Stimulated activated CD8-positive, alpha-beta memory T cell treated with anti-CD3 and anti-CD28 coated beads, Interleukin-15, amount 100 ng/mL, for 4 hours (primary cell): ENCODE results near the gene TRIM8.
"Not testable (repeated sequence)": the region's sequence is repeated elsewhere in the genome, so short reads cannot be mapped to it uniquely, and the experiment has no call there.

Source experiments
- DNase-seq, 2 donors: peaks; one replicate each; pipeline ENCODE4 v3.0.0-alpha.2; 2020; ENCODE audit warnings: low read depth in 2 of 2

TRIM8 gene

DNA sequence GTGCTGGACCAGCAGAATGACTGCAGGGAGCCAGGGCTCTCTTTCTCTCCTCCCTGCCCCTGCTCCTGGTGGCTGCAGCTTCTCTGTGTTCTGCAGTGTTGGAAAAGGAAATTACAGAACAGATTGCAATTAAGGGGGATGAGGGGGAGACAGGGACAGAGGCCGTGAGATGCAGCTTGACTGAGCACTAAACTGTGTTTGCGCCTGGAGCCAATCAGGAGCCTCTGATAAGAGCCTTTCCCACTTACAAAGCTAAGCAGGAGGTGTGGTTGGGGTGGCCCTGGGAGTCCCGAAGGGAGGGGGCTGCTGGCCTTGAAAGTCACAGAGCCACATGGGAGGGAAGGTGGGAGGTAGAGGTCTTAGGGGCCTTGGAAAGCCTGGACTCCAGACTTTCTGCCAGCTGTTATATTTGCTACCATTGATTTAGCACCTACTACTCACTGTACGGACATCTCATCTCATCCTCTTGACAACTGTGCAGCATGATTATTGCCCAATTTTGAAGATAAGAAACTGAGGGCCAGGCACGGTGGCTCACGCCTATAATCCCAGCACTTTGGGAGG is 26.7 kb downstream of the TRIM8 start:
- no peak for DNase-seq

DNA sequence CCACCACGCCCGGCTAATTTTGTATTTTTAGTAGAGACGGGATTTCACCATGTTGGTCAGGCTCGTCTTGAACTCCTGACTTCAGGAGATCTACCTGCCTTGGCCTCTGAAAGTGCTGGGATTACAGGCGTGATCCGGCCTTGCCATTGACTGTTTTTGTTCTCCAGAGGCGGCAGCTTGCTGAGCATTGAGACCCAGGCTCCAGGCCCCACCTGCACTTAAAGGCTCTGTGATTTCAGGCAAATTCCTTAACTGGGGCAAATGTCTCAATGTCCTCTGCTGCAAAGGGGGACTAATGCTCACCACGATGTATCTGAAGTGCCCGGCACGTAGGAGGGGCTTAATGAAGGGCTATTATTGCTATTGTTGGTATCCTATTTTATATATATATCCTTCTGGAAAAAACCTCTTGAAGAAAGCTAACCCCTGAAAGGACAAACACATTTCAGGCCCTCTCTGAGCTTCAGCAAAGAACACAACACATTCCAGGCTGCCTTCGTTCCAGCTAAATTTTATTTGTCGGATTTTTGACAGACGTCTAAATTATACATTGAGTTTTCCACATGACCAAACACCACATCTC is 29.0 kb downstream of the TRIM8 start:
- no peak for DNase-seq

DNA sequence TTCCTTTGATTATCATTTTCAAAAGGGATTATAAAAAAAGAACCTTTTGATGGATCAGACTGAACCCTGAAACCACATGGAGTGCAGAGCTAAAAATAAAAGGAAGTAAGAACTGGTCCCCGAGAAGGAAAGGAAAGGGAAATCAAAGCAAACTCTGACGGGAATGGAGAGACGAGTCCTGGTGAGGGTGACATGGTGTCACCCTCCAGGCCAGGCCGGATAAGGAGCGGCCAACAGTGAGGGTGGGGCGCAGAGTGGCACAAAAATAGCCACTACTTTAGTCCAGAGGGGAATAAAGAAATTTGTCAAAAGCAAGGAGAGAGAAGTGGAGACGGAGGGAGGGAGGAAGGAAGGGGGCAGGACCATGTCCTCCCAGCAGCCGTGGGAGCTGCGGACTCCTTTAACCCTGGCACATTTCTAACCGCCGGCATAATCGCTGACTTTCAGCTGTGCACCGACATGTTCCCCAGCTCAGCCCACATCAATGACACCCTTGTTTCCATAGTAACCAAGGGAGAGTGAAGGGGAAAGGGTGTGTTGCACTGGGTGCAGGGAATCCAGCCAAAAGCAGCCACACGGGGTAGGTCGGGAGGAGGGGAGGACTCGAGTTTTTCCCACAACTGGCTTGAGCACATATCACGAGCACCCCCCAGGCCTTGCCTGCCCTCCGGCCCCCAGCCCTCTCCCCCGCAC is 29.7 kb downstream of the TRIM8 start:
- DNase-seq: peak in 1 of 2 donors; percentile 47

DNA sequence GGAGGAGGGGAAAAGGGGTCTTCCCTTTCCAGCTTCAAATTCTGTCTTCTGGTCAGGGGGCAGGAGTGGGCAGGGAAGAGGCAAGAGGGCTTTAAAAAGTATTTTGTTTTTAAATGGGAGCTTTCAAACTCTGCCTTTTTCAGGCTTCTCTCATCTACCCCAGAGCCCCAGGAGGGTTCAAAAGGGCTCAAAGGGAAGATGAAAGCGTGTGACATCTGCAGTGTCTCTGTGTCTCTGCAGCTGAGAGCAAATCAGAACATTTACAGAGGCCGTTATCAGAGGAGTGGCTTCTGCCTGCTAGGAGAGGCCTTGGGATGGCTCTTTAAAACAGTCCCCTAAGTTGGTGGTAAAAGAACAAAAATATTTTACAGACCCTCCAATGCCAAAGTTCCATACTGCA is 30.3 kb downstream of the TRIM8 start:
- DNase-seq: no peak

DNA sequence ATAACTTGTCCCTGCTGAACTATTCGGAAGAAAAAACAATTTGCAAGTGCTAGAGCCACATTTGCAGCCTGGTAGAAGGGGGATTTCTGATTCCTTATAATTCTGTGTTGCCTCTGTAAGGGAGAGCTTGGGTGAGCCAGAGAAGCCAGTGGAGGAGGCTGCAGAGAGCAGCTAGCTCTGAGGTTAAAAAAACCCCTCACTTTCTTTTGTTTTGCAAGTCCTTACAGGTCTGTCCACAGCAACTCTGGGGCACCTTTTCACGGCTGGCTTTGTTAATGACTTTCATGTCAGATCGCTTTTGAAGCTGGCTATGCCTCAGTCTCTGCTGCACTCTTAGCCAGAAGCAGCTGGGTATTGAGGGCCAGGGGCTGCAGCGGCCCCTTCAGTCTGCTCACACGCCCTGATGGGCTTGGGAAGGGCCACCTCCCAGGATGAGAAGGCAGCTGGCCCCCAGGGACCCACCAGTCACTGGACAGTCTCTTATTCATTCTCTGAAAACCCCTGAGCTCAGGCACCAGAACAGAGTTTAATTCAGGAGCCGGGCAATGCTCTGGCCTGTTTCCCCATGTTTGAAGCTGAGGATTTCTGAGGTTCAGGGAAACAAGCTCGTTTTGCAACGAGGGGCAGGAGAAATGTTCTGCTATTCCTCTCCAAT is 30.9 kb downstream of the TRIM8 start:
- no peak for DNase-seq

DNA sequence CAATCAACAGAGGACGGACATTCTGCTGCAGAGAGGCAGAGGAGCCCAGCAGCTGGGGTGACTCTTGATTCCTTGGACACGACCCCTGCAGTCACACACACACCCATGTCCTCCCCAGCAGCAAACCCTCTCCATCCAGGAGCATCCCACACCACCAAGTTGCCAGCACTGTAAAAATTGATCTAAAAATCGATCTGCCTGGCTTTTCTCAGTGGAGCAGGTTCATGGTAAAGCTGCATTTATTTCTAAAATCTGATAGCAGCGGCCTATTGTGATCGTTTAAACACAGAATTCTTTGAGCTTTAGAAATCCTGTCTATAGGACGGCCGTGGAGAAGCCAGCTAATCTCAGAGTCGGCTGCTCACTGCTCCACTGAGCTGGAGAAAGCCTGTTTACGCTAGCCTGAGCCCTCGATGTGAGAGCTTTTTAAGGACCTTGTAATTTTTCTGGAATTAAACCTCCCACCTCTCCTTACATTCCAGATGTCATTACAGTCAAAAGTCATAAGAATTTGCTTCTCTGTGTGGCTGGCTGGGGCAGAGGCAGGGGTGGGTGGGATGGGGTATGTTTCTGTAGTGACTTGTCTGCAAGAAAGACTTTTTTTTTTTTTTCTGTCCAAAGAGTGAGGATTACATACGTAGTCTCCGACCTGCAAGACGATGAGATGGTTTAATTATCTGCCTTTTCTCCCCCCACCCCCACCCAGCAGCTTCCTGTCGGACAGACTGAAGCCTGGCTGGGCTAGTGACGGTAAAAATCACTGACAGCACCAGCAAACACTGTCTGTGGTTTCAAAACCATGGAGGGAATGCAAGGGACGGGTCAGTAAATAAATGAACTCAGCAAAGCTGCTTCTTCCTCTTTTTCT is 31.6 kb downstream of the TRIM8 start:
- DNase-seq: no peak

DNA sequence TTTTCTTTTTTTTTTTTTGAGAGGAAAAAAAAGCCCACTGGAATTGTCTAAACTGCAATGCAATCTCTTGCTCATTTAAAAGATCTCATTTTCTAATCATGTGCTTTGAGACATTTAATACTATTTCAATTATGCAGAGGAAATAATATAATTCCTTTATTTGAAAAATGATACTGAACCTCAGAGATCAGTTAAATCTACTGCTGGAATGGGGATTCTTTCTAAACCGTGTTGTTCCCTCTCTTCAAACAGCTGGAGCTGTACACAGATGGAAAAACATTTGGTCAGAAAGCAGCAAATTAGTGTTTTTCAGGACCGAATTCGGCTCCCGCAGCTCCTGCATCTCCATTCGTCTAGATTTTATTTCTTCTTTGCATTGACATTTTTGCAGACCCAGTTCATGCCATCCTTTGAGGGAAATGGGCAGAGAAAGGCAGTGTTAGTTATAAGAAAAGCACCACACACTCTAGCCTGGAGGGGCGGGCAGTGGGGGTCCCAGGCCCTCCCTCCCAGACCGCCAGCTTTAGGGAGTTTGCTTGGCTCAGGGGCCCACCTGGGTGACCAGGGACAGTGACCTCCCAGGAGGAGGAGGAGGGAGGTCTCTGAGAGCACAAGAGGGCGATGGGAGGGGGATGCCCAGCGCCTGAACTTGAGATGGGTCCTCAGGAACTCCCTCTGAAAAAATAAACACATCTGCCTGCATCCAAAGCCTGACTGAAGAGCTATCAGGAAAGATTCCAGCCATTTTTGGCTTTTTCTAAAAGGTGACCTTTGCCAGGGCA is 32.4 kb downstream of the TRIM8 start:
- DNase-seq: no peak

DNA sequence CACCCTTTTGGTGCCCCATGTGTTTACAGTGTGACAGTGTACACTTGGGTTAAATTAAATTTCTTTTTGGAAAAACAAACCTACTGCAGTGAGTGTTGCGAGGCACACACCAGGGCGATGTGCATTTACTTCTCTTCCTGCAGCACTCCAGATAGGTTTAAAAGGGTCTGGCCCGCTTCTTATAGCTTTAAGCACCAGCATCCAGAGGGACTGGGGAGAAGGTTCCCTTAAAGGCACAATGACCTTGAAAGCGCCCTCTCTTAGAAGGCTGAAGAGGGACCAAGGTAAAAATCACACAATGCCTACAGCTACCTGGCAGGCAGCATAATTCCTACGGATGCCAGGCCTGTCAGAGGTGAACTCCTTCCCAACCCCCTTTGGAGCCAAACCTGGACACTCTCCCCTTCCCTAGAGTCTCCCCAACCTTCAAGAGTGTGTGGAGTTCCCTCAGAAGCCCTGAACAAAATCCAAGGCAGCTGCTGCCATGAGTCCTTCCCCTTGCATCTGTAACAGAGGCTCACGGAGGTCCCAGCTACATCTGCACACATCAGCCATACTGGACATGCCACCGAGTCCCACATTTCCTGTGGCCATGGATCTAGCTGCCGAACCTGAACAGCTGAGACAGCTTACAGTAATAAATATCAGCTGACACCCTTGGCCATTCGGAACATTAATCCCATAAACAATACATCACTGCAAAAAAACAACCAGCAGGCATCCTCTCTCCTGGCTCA is 33.2 kb downstream of the TRIM8 start:
- no peak for DNase-seq

DNA sequence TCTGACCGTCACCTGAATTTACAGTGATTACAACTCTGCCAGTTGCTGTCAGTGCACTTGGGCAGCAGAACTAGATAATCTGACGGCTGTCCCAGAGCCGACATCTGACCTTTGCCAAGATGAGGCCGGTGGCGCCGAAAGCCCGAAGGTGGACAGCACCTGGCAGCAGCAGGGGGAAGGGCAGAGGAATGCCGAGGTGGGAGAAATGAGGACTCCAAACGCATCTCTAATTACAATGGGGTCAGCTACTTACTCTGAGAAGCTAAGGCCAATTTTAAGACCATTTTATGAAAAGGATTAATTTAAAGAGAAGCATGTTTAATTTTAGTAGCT is 33.8 kb downstream of the TRIM8 start:
- DNase-seq: no peak

DNA sequence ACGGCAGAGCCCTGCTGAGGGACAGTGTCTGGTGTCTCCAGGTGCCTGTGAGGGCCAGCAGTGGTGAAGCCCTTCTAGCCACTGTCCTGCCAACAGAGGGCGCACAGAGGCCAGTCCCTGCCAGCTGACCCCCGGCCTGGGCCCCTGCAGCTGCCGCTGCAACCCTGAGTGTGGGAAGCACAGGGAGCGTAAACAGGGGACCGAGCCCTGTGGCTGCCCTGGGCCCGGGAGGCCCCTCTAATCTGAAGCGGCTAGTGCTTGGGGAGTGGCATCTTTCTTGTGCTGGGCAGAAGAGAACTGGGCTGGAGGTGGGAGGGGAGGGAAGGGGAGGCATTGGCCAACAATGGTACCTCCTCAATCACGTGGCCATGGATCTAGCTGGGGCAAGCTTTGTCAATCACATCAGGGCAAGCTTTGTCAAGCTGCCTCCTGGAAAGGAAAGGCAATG is 34.6 kb downstream of the TRIM8 start:
- DNase-seq: no peak

DNA sequence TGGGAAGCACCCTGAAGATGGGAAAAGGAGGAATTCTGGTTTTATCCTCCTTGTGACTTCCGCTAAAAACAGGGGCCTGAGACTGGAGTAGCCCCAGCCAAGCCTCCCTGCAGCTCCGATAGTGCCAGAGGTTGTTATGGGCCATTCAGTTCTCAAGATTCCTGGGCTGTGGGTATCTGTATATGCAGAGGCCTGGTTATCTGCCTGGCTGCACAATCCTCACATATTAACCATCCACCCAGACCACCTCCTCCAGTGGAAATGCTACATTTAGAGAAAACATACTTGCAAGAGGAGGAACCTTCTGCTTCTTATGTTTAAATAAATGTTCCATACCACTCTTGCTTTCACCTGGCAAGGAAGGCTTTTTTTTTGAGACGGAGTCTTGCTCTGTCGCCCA is 35.3 kb downstream of the TRIM8 start:
- DNase-seq: no peak

DNA sequence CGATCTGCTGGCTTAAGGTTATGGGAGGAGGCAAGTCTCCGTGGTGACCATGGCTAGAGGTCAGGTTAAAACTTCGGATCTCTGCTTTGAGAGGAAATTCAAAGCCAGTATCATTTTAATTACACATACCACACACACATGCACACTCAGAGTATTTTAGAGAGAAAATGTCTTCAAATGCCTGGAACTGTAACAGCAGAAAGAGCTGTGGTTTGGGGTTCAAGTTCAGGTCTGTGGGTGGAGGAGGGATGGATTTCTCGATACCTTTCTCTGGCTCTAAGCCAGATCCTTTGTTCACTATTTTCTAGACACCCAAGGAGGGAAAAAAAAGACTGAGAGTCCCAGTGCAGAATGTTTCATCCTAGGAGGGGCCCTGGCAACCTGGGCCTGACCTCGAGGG is 37.4 kb downstream of the TRIM8 start:
- no peak for DNase-seq

DNA sequence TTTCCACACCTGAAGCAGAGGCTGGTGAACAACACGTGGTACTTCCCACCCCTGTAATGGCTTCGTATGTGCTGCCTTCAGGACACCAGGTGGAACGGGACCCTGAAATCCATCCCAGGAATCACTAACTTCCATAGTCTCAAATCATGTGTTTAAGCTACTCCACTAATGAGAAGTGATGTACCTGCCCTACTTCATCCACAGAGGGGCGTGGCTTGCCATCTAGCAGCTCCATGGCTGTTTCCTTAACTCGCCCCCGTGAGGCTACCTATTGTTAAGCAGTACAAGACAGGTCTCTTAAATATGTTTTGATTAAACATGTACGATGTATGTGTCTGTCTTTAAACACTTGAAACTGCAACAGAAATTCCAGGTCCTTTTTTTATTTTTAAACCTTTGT is 38.1 kb downstream of the TRIM8 start:
- DNase-seq: no peak

DNA sequence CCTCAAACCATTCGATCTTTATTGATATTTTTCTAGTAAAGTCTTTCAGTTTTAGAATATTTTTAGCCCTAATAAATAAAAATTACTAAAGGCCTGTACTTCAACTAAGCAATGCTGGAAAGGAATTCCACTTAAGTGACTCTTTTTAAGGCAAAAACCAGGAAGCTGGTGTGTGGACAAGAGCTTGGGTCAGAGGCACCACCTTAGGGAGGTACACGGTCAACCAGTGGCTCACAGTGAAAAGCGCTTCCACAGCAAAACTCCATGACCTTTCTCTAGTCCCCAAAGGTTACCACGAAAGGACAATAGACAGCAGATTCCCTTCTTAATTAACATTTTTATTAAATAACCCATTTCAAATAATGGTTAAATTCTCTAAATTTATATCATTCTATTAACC is 38.7 kb downstream of the TRIM8 start:
- no peak for DNase-seq

DNA sequence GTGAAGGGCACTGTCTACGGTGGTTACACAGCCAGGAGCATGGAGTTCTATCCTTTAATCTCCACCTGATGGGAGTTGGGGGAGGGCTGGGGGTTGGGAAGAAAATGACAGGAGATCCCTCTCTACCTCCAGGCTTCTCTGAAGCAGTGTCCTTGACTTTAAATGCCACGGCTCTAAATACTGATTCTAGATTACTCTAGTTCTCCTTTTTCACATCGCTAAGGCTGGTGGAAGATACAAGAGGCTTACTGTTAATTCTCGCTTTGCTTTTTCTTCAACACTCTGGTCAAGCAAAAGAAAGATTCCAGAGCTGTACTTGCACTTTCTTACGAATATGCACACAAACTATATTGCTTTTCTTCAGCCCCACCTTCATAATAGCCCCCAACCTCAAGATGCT is 39.5 kb downstream of the TRIM8 start:
- no peak for DNase-seq

DNA sequence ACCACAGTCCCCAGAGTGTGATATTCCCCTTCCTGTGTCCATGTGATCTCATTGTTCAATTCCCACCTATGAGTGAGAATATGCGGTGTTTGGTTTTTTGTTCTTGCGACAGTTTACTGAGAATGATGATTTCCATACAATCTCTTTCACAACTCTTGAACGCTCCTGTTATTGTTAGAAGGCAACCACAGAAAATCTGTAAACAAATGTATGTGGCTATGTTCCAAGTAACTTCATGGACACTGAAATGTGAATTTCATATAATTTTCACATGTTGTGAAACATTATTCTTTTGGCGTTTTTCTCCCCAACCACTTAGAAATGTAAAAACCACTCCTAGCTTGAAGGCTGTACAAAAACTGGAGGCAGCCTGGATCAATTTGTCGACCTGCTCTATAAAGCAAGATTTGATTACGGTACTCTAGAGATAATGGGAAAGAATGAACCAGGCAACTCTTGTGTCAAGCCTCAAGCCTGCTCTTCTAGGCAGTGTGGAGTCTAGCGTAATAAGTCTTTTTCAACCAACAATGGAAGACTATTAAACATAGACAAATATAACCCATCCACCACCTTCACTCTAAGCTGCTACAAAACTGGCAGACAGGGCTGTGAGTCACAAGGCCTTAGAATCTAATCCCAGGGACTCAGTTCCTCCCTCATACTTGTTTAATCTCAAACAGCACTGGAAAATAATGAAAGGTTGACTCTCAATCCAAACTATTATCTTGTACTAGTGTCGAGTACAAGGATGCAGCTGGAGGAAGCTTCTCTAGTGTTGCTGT is 47.2 kb downstream of the TRIM8 start:
- DNase-seq: no peak

DNA sequence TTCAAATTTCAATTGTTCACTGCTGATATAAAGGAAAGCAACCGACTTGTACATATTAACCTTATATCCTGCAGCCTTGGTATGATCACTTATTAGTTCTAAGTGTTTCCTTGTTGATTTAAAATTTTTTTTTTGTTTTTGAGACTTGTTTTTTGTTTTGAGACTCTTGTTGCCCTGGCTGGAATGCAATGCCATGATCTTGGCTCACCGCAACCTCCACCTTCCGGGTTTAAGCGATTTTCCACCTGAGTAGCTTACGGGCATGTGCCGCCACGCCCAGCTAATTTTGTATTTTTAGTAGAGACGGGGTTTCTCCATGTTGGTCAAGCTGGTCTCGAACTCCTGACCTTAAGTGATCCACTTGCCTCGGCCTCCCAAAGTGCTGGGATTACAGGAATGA is 51.1 kb downstream of the TRIM8 start:
- DNase-seq: not testable (repeated sequence)

DNA sequence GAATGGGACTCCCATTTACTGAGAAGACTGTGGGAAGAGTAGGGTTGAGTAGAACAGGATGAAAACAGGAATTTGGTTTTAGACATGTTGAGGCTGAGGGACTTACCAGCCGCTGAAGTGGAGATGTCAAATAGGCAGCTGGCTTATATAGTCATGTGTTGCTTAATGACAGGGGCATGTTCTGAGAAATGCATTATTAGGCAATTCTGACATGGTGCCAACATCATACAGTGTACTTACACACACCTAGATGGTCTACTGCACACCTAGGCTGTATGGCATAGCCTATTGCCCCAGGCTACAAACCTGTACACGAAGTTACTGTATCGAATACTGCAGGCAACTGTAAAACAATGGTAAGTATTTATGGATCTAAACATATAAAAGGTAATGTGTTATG is 52.5 kb downstream of the TRIM8 start:
- no peak for DNase-seq

DNA sequence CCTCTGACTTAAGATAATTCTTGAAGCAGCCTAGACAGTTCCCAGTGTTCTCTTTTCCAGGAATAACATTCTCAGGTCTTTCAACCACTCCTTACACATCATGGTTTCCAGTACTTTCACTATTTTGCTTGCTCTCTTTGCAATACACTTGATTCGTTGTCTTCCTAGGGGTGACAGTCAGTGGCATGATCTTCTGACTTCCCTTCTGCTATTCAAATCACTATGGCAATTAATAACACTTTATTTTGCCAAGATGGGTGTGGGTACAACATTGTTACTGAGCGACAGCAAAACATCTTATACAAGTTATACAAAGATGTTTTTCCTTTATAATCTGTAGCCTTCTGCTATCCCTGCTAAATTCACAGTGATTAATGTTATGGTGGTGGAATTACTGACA is 54.6 kb downstream of the TRIM8 start:
- DNase-seq: no peak

DNA sequence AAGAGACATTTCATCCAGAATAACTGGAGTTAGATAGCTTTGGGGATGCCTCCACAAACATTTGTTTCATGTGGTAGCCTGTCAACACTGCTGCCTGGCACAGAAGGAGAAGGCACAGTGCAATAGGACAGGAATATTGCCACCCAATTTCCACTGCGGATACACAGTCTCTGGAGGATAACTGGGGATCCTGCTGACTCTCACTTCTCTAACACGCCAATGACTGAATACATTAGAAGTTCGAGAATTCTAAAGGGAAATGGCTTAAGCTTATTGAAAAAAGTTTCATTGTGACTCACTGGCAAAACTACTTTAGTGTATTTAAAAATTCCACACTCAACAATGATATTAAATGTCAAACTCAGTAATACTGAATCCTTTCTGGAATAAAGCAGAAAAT is 57.0 kb downstream of the TRIM8 start:
- no peak for DNase-seq
